Adrenal gland (tissue), 12 donors: ENCODE results near the gene IPPK. TPM values are rescaled to one million over a fixed set of nuclear protein-coding genes. Genes with fewer than 3 reads are reported as not detected.

Experiments used
- DNase-seq, 7 donors: peaks; one replicate each; pipeline ENCODE4 v3.0.0-alpha.2; 2019 to 2020
- H3K27ac ChIP-seq, 5 donors: fragments of 200-600 bp; sonication (generic) in 4 of 5; 1 replicate in 3 of 5; 2 replicates in 2 of 5; pipeline versions ENCODE4 v1.5.1 to v1.8.0; 2016 to 2020; ENCODE audit warnings: mild to moderate bottlenecking in 1 of 5
- H3K27me3 ChIP-seq: fragments of 200-600 bp; 2 replicates; pipeline ENCODE4 v1.8.0; 2021
- H3K36me3 ChIP-seq, 2 donors: fragments of 200-600 bp; replicated peaks in 1 of 2; 1 replicate in 1 of 2; 2 replicates in 1 of 2; pipeline versions ENCODE4 v1.5.1 to v1.8.0; 2018 to 2022
- H3K4me1 ChIP-seq, 2 donors: fragments of 200-600 bp; replicated peaks in 1 of 2; 1 replicate in 1 of 2; 2 replicates in 1 of 2; pipeline versions ENCODE4 v1.5.1 to v1.8.0; 2018 to 2021
- H3K4me3 ChIP-seq, 4 donors: fragments of 200-600 bp; sonication (generic) in 3 of 4; one replicate each; pipeline ENCODE4 v1.5.1; 2016 to 2018
- H3K9me3 ChIP-seq, 3 donors: fragments of 200-600 bp; sonication (generic) in 1 of 3; replicated peaks in 1 of 3; 1 replicate in 2 of 3; 2 replicates in 1 of 3; pipeline versions ENCODE4 v1.5.1 to v1.8.0; 2016 to 2021
- POLR2A ChIP-seq, 2 donors: fragments of 450-650 bp; IDR thresholded peaks; one replicate each; pipeline ENCODE4 v1.6.1; 2017; ENCODE audit warnings: antibody characterized with exemption in 2 of 2, mild to moderate bottlenecking in 2 of 2, moderate library complexity in 1 of 2
- WGBS, 4 donors: extraction: QIAGEN DNeasy Blood & Tissue Kit in 2 of 4; methylation state at CpG; one replicate each; pipeline versions ENCODE4 v1.1.5 to v1.1.7; 2013 to 2017; 5-methylcytosine and 5-hydroxymethylcytosine counted together
- intact Hi-C, 2 donors: fragments of 100-400 bp; cut with DNase I; formaldehyde crosslinking; loops; one replicate each; pipeline versions ENCODE4 v1.14.1 to v1.15.0; 2022 to 2023
- polyA plus RNA-seq, 3 donors: library from polyadenylated mRNA; stranded (reverse); fragments of 200-250 nt in 2 of 3; fragments of 350-450 nt in 1 of 3; fragmentation: Illumina TruSeq in 1 of 3; extraction: RNeasy Lipid Tissue Mini Kit (QIAGEN cat#74804) in 1 of 3; gene quantifications; one replicate each; pipeline ENCODE4 v1.2.3, GENCODE V29; 2013 to 2014
- total RNA-seq, 9 donors: library from RNA; depleted of rRNA in 4 of 9; stranded (reverse); fragments of >200 nt in 4 of 9; fragments of 120-200 nt in 1 of 9; fragmentation: NEBNext Ultra II Directional in 1 of 9; extraction: Animal tissue kit (Norgen Biotek cat#: 25700) in 1 of 9; gene quantifications; one replicate each; pipeline versions ENCODE4 v1.1.0 to v1.2.4, GENCODE V29; 2013 to 2023
- TF ChIP-seq, protein P1 (sequence below), 6 experiments: fragments of 450-650 bp in 4 of 6; fragments of 200-600 bp in 2 of 6; sonication (generic) in 1 of 6; IDR thresholded peaks; 1 replicate in 5 of 6; 2 replicates in 1 of 6; pipeline versions ENCODE4 v1.5.1 to v1.8.0; 2016 to 2021; ENCODE audit warnings: antibody characterized with exemption in 6 of 6, mild to moderate bottlenecking in 2 of 6, moderate library complexity in 1 of 6
- donor health status: healthy with polysubstance abuse.
- donor health status: Bipolar disorder and iron deficiency.
- donor health status: DM: yes; HTN: yes; CAD: no.
- donor health status: DM: no; HTN: no; CAD: no.
- donor health status: DM: no; HTN: no; CAD: no.
- donor health status: DM: yes; HTN: yes; CAD: no.

The IPPK gene
- total and polyA plus RNA-seq, 12 donors, result 2.9 to 22.2 (median 9.0) TPM

DNA sequence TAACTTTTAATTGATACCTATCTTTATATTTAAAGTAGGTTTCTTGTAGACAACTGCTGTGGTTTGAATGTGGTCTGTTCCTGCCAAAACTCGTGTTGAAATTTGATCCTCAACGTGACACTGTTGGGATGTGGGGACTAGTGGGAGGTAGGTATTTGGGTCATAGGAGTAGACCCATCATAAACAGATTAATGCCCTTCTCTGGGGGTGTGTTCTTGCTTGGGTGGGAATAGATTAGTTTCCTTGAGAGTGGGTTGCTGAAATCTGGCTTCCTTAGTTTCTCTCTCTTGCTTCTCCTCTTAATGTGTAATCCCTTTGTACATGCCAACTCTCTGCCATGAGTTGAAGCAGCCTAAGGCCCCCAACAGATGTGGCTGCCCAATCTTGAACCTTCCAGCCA, 34.6 kb upstream of the IPPK start:
- no peaks in the 10 kb centered on the region for H3K27me3 ChIP-seq
- H3K4me3 ChIP-seq, result no peak overlapping the region
- 84 to 89% (median 86%) methylated on average over 2 of the region's 2 CpGs for WGBS, 4 donors
- intact Hi-C loops, result no loop called here
- no peak overlapping the region for H3K27ac ChIP-seq
- H3K36me3 ChIP-seq, result no peaks in the 10 kb centered on the region
- H3K9me3 ChIP-seq, result no peaks in the 10 kb centered on the region
- no peak for TF ChIP-seq POLR2A (IDR thresholded peaks at IDR 0.05)
- TF ChIP-seq, protein P1, sequence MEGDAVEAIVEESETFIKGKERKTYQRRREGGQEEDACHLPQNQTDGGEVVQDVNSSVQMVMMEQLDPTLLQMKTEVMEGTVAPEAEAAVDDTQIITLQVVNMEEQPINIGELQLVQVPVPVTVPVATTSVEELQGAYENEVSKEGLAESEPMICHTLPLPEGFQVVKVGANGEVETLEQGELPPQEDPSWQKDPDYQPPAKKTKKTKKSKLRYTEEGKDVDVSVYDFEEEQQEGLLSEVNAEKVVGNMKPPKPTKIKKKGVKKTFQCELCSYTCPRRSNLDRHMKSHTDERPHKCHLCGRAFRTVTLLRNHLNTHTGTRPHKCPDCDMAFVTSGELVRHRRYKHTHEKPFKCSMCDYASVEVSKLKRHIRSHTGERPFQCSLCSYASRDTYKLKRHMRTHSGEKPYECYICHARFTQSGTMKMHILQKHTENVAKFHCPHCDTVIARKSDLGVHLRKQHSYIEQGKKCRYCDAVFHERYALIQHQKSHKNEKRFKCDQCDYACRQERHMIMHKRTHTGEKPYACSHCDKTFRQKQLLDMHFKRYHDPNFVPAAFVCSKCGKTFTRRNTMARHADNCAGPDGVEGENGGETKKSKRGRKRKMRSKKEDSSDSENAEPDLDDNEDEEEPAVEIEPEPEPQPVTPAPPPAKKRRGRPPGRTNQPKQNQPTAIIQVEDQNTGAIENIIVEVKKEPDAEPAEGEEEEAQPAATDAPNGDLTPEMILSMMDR (IDR thresholded peaks at IDR 0.05), result no peak
- no peak for DNase-seq
- H3K4me1 ChIP-seq, result no peaks in the 10 kb centered on the region

DNA sequence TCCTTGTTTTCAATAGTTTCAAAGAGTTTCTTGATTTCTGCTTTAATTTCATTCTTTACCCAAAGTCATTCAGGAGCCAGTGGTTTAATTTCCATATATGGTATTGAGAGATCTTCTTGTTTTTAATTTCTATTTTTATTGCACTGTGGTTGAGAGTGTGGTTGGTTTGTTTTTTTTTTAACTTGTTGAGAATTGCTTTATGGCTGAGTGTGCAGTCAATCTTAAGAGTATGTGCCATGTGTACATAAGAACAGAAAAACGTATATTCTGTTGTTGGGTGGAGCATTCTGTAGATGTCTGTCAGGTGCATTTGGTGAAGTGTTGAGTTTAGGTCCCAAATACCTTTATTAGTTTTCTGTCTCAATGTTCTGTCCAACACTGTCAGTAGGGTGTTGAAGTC, 26.7 kb upstream of the IPPK start:
- Histone ChIP-seq H3K36me3 (no peaks in the 10 kb centered on the region), H3K9me3 (peaks cover 0 to 9% (median 0%) of the 10 kb centered on the region in 3 donors), H3K4me1 (no peaks in the 10 kb centered on the region), H3K27ac (no peak overlapping the region), H3K4me3 (no peak overlapping the region), H3K27me3 (no peaks in the 10 kb centered on the region)
- TF ChIP-seq POLR2A (IDR thresholded peaks at IDR 0.05), result no peak
- TF ChIP-seq, protein P1 (IDR thresholded peaks at IDR 0.05), result no peak
- intact Hi-C loops, result no loop called here
- no peak for DNase-seq
- 59 to 69% (median 65%) methylated on average over 1 of the region's 1 CpG for WGBS, 4 donors

DNA sequence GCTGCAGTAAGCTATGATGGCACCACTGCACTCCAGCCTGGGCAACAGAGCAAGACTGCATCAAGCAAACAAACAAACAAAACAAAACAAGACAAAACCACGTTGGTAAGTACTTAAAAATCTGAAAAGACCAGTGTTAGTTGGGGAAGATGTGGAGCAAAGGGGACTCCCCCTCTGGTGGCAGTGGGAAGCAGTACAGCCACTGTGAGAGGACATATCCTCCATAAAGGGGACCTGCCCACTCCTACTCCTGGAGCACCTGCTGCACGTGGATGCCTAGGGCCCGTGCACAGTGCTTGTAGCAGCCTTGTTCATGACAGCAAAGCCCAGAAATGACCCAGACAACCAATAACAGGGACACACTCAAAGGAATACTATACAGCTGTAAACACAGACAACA, 17.0 kb upstream of the IPPK start:
- Histone ChIP-seq H3K4me3 (no peak overlapping the region), H3K27ac (no peak overlapping the region), H3K27me3 (no peaks in the 10 kb centered on the region), H3K4me1 (no peaks in the 10 kb centered on the region), H3K36me3 (no peaks in the 10 kb centered on the region), H3K9me3 (peaks cover 0 to 5% (median 0%) of the 10 kb centered on the region in 3 donors)
- TF ChIP-seq POLR2A (IDR thresholded peaks at IDR 0.05), result no peak
- TF ChIP-seq, protein P1 (IDR thresholded peaks at IDR 0.05), result no peak
- no peak for DNase-seq
- intact Hi-C loops, result no loop called here
- WGBS, 4 donors, result 56 to 82% (median 67%) methylated on average over 3 of the region's 3 CpGs

DNA sequence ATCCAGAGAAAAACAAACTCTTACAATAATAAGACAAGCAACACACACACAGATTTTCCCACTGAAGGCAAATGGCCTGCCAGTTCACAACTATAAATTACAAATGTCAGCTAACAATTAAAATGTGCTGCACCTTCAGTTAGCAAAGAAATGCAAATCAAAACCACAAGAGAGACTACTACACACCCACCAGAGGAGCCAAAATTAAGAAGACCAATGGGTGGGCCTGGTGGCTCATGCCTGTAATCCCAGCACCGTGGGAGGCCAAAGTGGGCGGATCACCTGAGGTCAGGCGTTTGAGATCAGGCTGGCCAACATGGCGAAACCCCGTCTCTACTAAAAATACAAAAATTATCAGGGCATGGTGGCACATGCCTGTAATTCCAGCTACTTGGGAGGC, 15.1 kb upstream of the IPPK start:
- H3K4me3 ChIP-seq, result no peak overlapping the region
- intact Hi-C loops, result no loop called here
- H3K27ac ChIP-seq, result no peak overlapping the region
- 75 to 92% (median 88%) methylated on average over 5 of the region's 5 CpGs for WGBS, 4 donors
- peaks cover 0 to 3% (median 0%) of the 10 kb centered on the region in 3 donors for H3K9me3 ChIP-seq
- no peak for DNase-seq
- no peaks in the 10 kb centered on the region for H3K27me3 ChIP-seq
- H3K36me3 ChIP-seq, result no peaks in the 10 kb centered on the region
- no peaks in the 10 kb centered on the region for H3K4me1 ChIP-seq
- no peak for TF ChIP-seq POLR2A (IDR thresholded peaks at IDR 0.05)
- TF ChIP-seq, protein P1 (IDR thresholded peaks at IDR 0.05), result no peak
